HCT116 (cell line): ENCODE measurements around the gene SLC6A17. TPM values are rescaled to one million over a fixed set of nuclear protein-coding genes. Genes with fewer than 3 reads are reported as not detected.

Source experiments
- ATAC-seq: fragments of 200-7000 bp; cut with Tn5 transposase; 2 replicates; pipeline ENCODE4 v1.9.1; 2020; ENCODE audit warnings: mild to moderate bottlenecking, moderate library complexity
- BruUV-seq: library from RNA; stranded (reverse); fragments of 400-500 nt; replicated peaks from 2 replicates; lab custom pipeline; 2021; lab: Mats Ljungman, UMichigan
- CTCF ChIA-PET: fragments of 300-600 bp; sonication (Branson Sonifier 250); formaldehyde crosslinking; loops from one replicate; lab custom pipeline; 2021; ENCODE audit warnings: antibody characterized with exemption; lab: Charles Lee
- POLR2A ChIA-PET: fragments of 300-600, 350-600 bp; sonication (Branson Sonifier 250); formaldehyde crosslinking; loops from one replicate; lab custom pipeline; 2021; ENCODE audit warnings: antibody characterized with exemption; lab: Charles Lee
- RAD21 ChIA-PET, 2 experiments: fragments of 300-600 bp; sonication (Branson Sonifier 250); formaldehyde crosslinking; loops; one replicate each; lab custom pipeline; 2023; ENCODE audit warnings: low total read pairs in 2 of 2; ENCODE audit not compliant: uncharacterized antibody in 2 of 2, unreplicated experiment in 2 of 2, low non-redundant PET in 1 of 2; lab: Charles Lee
- DNase-seq: peaks from one replicate; pipeline ENCODE4 v3.0.0-alpha.2; 2010; ENCODE audit warnings: low read depth, low spot score
- H2AFZ ChIP-seq: fragments of 200-600 bp; shearing (Covaris generic), sonication (generic); 2 replicates; pipeline ENCODE4 v1.6.1; 2017; ENCODE audit warnings: low read depth, mixed run types, mixed read lengths, antibody characterized with exemption, low read length; ENCODE audit not compliant: poor library complexity, severe bottlenecking
- H3K27ac ChIP-seq: 2 replicates; pipeline ENCODE4 v1.5.1; 2012; ENCODE audit warnings: low read depth, low read length
- H3K27me3 ChIP-seq: fragments of 200-600 bp; sonication (generic); 2 replicates; pipeline ENCODE4 v1.6.1; 2016; ENCODE audit warnings: mixed run types, low read length, mixed read lengths; ENCODE audit not compliant: insufficient read depth
- H3K36me3 ChIP-seq, 2 experiments: fragments of 200-500 bp in 1 of 2; fragments of 200-600 bp in 1 of 2; sonication (Bioruptor generic) in 1 of 2; sonication (generic) in 1 of 2; 2 replicates each; pipeline versions ENCODE4 v1.5.1 to v1.6.1; 2014 to 2016; ENCODE audit warnings: low read length in 2 of 2, inconsistent platforms in 1 of 2, mixed read lengths in 1 of 2, mixed run types in 1 of 2; ENCODE audit not compliant: insufficient read depth in 2 of 2, control insufficient read depth in 1 of 2
- H3K4me1 ChIP-seq, 2 experiments: fragments of 200-600 bp in 1 of 2; sonication (generic) in 1 of 2; 2 replicates each; pipeline versions ENCODE4 v1.5.1 to v1.6.1; 2012 to 2017; ENCODE audit warnings: low read length in 2 of 2, inconsistent platforms in 1 of 2, mild to moderate bottlenecking in 1 of 2, mixed read lengths in 1 of 2, mixed run types in 1 of 2, moderate library complexity in 1 of 2; ENCODE audit not compliant: insufficient read depth in 2 of 2, control insufficient read depth in 1 of 2
- H3K4me2 ChIP-seq: fragments of 200-600 bp; sonication (generic); 2 replicates; pipeline ENCODE4 v1.6.1; 2017; ENCODE audit warnings: mixed run types, low read length, mixed read lengths
- H3K4me3 ChIP-seq, 2 experiments: fragments of 200-600 bp in 1 of 2; sonication (generic) in 1 of 2; replicated peaks in 1 of 2; 2 replicates each; pipeline ENCODE4 v1.5.1; 2011 to 2016; ENCODE audit warnings: low read length in 2 of 2, control low read depth in 1 of 2, low read depth in 1 of 2, mild to moderate bottlenecking in 1 of 2, mixed read lengths in 1 of 2, mixed run types in 1 of 2
- H3K79me2 ChIP-seq: fragments of 200-600 bp; sonication (generic); 2 replicates; pipeline ENCODE4 v1.6.1; 2017; ENCODE audit warnings: mild to moderate bottlenecking, mixed run types, low read length, moderate library complexity, mixed read lengths; ENCODE audit not compliant: insufficient read depth
- H3K9ac ChIP-seq: fragments of 200-600 bp; sonication (generic); 2 replicates; pipeline ENCODE4 v1.6.1; 2016; ENCODE audit warnings: low read length, mixed read lengths
- H3K9me2 ChIP-seq: fragments of 200-600 bp; sonication (generic), shearing (Covaris generic); 2 replicates; pipeline ENCODE4 v1.6.1; 2017; ENCODE audit warnings: mixed run types, mild to moderate bottlenecking, moderate library complexity; ENCODE audit not compliant: insufficient read depth
- H3K9me3 ChIP-seq, 2 experiments: fragments of 200-500 bp in 1 of 2; fragments of 200-600 bp in 1 of 2; sonication (Bioruptor generic) in 1 of 2; sonication (generic) in 1 of 2; 2 replicates each; pipeline ENCODE4 v1.6.1; 2014 to 2017; ENCODE audit warnings: low read length in 2 of 2, mixed read lengths in 2 of 2, inconsistent platforms in 1 of 2, low read depth in 1 of 2, mild to moderate bottlenecking in 1 of 2, mixed run types in 1 of 2, moderate library complexity in 1 of 2; ENCODE audit not compliant: control insufficient read depth in 1 of 2, insufficient read depth in 1 of 2
- H4K20me1 ChIP-seq: fragments of 200-600 bp; sonication (generic), shearing (Covaris generic); 2 replicates; pipeline ENCODE4 v1.6.1; 2017; ENCODE audit warnings: mixed run types, mild to moderate bottlenecking, moderate library complexity; ENCODE audit not compliant: insufficient read depth
- ATF3 ChIP-seq: IDR thresholded peaks from 2 replicates; pipeline ENCODE4 v1.6.1; 2012
- ELF1 ChIP-seq: IDR thresholded peaks from 2 replicates; pipeline ENCODE4 v1.6.1; 2012; ENCODE audit warnings: low read depth, borderline replicate concordance
- POLR2AphosphoS5 ChIP-seq: IDR thresholded peaks from 2 replicates; pipeline ENCODE4 v1.6.1; 2011; ENCODE audit warnings: mild to moderate bottlenecking, low read depth, low read length, moderate library complexity
- RAD21 ChIP-seq: IDR thresholded peaks from 2 replicates; pipeline ENCODE4 v1.6.1; 2012; ENCODE audit warnings: low read depth, mild to moderate bottlenecking
- ZNF274 ChIP-seq: fragments of 200-500 bp; sonication (Bioruptor generic); IDR thresholded peaks from 2 replicates; pipeline ENCODE4 v1.6.1; 2014; ENCODE audit warnings: mild to moderate bottlenecking, low read depth, low read length, inconsistent platforms
- intact Hi-C: fragments of 100-400 bp; cut with micrococcal nuclease; formaldehyde crosslinking; loops from 2 replicates; pipeline ENCODE4 v1.10.0; 2022
- total RNA-seq: library from RNA; stranded (reverse); gene quantifications from one replicate; pipeline ENCODE4 v1.2.1, GENCODE V29; 2021; ENCODE audit not compliant: unreplicated experiment
- TF ChIP-seq, protein P1 (sequence below), 3 experiments: fragments of 200-600 bp in 1 of 3; sonication (generic) in 1 of 3; IDR thresholded peaks in 2 of 3; conservative IDR thresholded peaks in 1 of 3; 2 replicates each; pipeline ENCODE4 v1.5.1; 2012 to 2017; ENCODE audit warnings: low read depth in 2 of 3, low read length in 2 of 3, antibody characterized with exemption in 1 of 3, borderline replicate concordance in 1 of 3, control low read depth in 1 of 3, mild to moderate bottlenecking in 1 of 3, mixed read lengths in 1 of 3, mixed run types in 1 of 3, moderate library complexity in 1 of 3; ENCODE audit not compliant: insufficient read depth in 1 of 3

The SLC6A17 gene
- total RNA-seq, 1 experiment from 2014 or later, result 10.5 TPM

DNA sequence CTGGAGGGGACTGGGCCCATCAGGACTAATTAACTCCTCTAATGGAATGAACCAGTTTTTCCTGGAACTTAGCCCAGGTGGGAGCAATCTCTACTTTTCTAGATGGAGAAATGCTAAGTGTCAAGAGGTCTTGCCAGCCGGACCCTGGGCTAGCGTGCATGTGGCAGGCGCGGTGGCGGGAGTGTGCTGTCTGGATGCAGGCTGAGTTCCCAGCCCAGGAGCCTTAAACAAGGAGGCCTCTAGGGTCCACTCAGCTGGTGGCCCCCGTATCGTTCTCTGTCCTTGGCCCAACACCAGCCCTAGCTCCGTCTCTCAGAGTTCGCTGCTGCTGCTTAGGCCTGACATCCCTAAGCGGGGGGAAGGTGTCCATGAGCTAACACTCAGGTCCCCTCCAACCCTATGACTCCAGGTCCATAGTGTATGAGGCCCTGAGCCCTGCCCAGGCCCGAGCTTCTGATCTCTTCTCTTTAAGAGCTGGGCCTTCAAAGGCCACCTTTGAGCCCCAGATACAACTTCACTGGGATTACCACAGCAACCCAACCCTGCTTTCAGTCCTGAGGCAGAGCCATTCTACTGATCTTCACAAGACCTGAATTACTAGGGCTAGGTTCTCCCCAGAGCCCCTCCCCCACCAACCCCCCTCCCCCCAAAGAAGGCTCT, 56.1 kb downstream of the SLC6A17 start:
- intact Hi-C loops, result no loop called here
- no peaks in the 10 kb centered on the region for H3K36me3 ChIP-seq
- H3K4me1 ChIP-seq, result peaks cover 0 to 23% of the 10 kb centered on the region in 2 experiments; a peak in 3 of 4 replicates
- no peak overlapping the region for H2AFZ ChIP-seq
- no TSS peak for BruUV-seq
- no peaks in the 10 kb centered on the region for H4K20me1 ChIP-seq
- no peak overlapping the region for H3K27ac ChIP-seq
- DNase-seq (no peak), ATAC-seq (no peak)
- no peaks in the 10 kb centered on the region for H3K9me2 ChIP-seq
- H3K9me3 ChIP-seq, result no peaks in the 10 kb centered on the region
- ChIA-PET RAD21 (interaction anchor here (2.5 to 4.8 kb wide), 4 partner anchors 106 to 289 kb away, joined by 17 to 62 read pairs (median 40); no protein-coding TSS in a partner anchor), CTCF (interaction anchor here (1.2 to 5.3 kb wide), 10 partner anchors 9 to 577 kb away, joined by 3 to 206 read pairs (median 42); partner anchors contain the start of gene RBM15), POLR2A (interaction anchor here (1.8 to 1.9 kb wide), 2 partner anchors 132 to 289 kb away, joined by 7 to 9 read pairs; partner anchors contain the start of gene RBM15)
- TF ChIP-seq POLR2AphosphoS5, result no peak
- TF ChIP-seq ZNF274, result no peak
- TF ChIP-seq, all 23 proteins: peak for 0
- no peak overlapping the region for H3K4me2 ChIP-seq
- no peaks in the 10 kb centered on the region for H3K79me2 ChIP-seq
- no peaks in the 10 kb centered on the region for H3K27me3 ChIP-seq
- no peak overlapping the region for H3K9ac ChIP-seq
- H3K4me3 ChIP-seq, result no peak overlapping the region

- ATAC-seq (peak; percentile 35; the same call in 1 of the 2 replicates), DNase-seq (no peak)
- CTCF ChIA-PET, result interaction anchor here (0.6 to 5.3 kb wide), 34 partner anchors 8 to 575 kb away, joined by 3 to 206 read pairs (median 4); partner anchors contain the start of gene RBM15
- no peak overlapping the region for H3K27ac ChIP-seq
- intact Hi-C loops, result loop anchor here (1.0 kb wide), 2 partner anchors 104 to 288 kb away; no protein-coding TSS in a partner anchor
- no peaks in the 10 kb centered on the region for H3K27me3 ChIP-seq
- no peaks in the 10 kb centered on the region; the same call in 1 of the 2 replicates for H3K79me2 ChIP-seq
- H3K4me1 ChIP-seq, result peaks cover 0 to 31% of the 10 kb centered on the region in 2 experiments; a peak in 3 of 4 replicates
- no peak overlapping the region for H2AFZ ChIP-seq
- BruUV-seq, result no TSS peak
- no peaks in the 10 kb centered on the region for H3K9me3 ChIP-seq
- H4K20me1 ChIP-seq, result no peaks in the 10 kb centered on the region
- peak; percentile 96 for TF ChIP-seq RAD21
- no peak for TF ChIP-seq ATF3
- TF ChIP-seq ELF1, result no peak
- TF ChIP-seq, protein P1, sequence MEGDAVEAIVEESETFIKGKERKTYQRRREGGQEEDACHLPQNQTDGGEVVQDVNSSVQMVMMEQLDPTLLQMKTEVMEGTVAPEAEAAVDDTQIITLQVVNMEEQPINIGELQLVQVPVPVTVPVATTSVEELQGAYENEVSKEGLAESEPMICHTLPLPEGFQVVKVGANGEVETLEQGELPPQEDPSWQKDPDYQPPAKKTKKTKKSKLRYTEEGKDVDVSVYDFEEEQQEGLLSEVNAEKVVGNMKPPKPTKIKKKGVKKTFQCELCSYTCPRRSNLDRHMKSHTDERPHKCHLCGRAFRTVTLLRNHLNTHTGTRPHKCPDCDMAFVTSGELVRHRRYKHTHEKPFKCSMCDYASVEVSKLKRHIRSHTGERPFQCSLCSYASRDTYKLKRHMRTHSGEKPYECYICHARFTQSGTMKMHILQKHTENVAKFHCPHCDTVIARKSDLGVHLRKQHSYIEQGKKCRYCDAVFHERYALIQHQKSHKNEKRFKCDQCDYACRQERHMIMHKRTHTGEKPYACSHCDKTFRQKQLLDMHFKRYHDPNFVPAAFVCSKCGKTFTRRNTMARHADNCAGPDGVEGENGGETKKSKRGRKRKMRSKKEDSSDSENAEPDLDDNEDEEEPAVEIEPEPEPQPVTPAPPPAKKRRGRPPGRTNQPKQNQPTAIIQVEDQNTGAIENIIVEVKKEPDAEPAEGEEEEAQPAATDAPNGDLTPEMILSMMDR (IDR thresholded peaks at IDR 0.05 in 2 of 3, conservative IDR thresholded peaks at IDR 0.05 in 1 of 3; ENCODE audit: borderline replicate concordance in 1 of 3, insufficient read depth in 1 of 3, low read depth in 2 of 3, low read length in 2 of 3), result peak; percentile 87 to 93 (median 92)
- TF ChIP-seq, all 23 proteins: peak for 2
- Histone ChIP-seq H3K9ac (no peak overlapping the region), H3K36me3 (no peaks in the 10 kb centered on the region), H3K9me2 (no peaks in the 10 kb centered on the region), H3K4me2 (no peak overlapping the region), H3K4me3 (no peak overlapping the region)
- RAD21 ChIA-PET, result interaction anchor here (0.6 to 4.8 kb wide), 13 partner anchors 101 to 288 kb away, joined by 3 to 62 read pairs (median 9); partner anchors contain the start of gene RBM15 (in 2 of the 2)
- POLR2A ChIA-PET, result interaction anchor here (1.4 to 2.8 kb wide), 5 partner anchors 104 to 288 kb away, joined by 4 to 18 read pairs (median 9); partner anchors contain the start of gene RBM15
These were observed 57.5 kb downstream of the SLC6A17 start for GRCh38 chr1:110207831-110208230.
